ENCODE data around the gene CDC37.

The CDC37 gene

GRCh38 chr19:10352764-10353671 lies 50.3 kb downstream of the CDC37 start:
- no peak for DNase-seq

DNA sequence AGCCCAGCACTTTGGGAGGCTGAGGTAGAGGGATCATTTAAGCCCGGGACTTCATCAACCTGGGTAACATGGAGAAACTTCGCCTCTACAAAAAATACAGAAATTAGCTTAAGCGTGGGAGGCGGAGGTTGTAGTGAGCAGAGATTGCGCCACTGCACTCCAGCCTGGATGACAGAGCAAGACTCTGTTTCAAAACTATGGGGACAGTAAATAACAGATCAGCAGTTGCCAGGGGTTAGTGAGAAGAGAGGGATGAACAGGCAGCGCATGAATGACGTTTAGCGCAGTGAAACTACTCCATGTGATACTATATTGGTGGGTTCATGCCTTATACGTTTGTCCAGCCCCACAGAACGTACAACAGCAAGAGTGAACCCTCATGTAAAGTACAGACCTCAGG lies 56.8 kb downstream of the CDC37 start:
- DNase-seq: no peak

DNA sequence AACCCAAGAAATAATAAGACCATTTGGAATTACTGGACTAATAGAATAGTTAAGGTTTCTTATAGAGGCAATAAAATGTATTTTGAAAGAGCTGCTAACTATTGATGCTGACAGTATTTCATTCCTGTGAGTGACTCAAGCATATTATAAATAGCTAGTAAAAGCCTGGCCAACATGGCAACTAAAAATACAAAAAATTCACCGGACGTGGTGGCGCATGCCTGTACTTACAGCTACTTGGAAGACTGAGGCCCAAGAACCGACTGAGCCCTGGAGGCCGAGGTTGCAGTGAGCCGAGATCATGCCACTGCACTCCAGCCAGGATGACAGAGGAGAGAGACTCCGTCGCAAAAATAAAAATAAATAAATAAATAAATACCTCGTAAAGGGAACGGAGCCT lies 58.6 kb downstream of the CDC37 start:
- no peak for DNase-seq

DNA sequence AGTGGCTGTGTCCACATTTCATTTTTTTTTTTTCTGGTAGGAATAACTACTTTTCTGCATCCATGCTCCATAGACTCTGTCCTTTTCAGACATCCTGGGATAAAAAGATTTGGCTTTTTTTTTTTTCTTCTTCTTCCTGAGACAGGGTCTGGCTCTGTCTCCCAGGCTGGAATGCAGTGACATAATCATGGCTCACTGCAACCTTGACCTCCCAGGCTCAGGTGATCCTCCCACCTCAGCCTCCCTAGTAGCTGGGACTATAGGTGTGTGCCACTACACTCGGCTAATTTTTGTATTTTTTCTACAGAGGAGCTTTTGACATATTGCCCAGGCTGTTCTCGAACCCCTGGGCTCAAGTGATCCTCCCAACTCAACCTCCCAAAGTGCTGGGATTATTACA lies 59.8 kb downstream of the CDC37 start:
- no peak for DNase-seq
